ENCODE results near the gene C20orf173.
A peak's percentile ranks its signal among the peaks of the same experiment; 100 is the strongest.
"Not testable (repeated sequence)": the region's sequence is repeated elsewhere in the genome, so short reads cannot be mapped to it uniquely, and the experiment has no call there.

C20orf173 gene

DNA sequence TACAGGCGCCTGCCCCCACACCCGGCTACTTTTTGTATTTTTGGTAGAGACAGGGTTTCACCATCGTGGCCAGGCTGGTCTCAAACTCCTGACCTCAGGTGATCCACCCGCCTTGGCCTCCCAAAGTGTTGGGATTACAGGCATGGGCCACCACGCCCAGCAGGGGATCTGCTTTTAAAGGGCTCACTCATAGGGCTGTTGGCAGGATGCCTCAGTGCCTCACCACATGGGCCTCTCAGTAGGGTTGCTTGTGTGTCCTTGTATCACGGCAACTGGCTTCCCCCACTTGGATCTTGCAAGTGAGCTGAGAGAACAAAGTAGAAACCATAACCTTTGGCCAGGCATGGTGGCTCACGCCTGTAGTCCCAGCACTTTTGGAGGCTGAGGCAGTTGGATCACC lies 15.5 kb upstream of the C20orf173 start:
- DNase-seq = peak; percentile 56

DNA sequence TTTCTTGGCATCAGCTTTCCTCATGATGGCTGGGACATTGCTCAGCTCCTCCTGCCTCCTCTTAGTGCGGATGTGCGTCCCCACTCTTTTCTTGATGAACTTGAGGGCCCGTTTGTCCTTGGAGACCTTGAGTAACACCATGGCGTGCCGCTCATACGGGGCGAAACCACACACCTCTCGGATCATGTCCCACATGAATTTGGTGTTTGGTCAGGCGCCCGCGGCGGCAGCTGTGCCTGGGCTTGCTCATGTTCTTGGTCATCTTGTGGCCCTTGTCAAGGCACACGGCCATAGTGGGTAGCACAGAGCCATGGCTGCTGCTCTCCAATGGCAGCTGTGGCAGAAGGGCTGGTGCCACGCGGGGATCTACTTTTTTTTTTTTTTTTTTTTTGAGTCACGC lies 15.0 kb upstream of the C20orf173 start:
- DNase-seq = no peak

DNA sequence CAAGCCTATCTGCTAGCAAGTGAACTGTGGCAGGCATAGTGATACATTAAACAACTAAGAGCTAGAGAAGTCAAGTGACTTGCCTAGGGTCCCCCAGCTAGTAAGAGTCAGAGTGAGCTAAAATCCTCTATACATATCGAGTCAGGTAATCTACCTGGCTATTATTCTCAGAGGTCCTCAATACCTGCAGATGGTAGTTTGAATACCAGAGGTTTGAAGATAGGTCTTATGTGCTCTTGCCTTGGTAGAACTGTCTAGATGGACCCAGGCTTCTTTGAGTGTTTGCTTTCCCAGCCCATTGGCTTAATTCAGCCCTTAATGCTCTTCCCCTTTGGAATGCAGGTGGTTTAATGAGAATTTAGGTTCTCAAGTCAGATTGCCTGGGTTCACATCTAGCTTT lies 13.5 kb upstream of the C20orf173 start:
- no peak for DNase-seq

DNA sequence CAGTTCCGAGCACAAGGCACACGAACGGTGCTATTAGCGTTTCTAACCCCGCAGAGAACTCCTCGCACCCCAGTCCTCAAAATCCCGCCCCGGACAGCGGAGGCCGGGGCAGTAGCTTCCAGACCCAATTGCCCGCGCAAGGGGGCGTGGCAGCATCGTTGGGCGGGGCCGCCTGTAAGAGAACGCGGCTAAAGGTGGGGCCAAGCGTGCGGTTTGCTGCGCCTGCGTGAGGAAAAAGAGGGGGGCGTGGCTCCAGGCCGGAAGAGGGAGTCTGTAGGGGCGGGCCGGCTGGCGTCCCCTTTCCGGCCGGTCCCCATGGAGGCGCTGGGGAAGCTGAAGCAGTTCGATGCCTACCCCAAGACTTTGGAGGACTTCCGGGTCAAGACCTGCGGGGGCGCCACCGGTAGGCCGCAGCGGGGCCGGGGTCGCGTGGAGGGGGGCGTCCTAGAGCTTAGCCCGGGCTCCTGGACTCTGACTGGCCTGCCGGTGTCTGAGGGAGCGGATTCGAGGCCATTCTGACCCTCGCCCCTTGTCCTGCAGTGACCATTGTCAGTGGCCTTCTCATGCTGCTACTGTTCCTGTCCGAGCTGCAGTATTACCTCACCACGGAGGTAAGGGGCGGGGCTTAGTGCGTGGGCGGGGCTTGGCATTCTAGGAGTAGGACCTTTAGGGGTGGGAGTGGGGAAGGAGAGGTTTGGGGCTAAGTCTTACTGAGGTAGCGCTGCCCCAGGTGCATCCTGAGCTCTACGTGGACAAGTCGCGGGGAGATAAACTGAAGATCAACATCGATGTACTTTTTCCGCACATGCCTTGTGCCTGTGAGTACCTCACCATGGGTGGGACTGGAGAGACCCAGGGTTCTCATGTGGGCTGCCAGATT lies 12.6 kb upstream of the C20orf173 start, which contains the start of gene ERGIC3:
TSS of gene ERGIC3 (plus strand) at position 296 of the 880 bp plus-strand sequence. CDS start at position 316, 20 bp downstream.
- DNase-seq = peak; percentile 96

DNA sequence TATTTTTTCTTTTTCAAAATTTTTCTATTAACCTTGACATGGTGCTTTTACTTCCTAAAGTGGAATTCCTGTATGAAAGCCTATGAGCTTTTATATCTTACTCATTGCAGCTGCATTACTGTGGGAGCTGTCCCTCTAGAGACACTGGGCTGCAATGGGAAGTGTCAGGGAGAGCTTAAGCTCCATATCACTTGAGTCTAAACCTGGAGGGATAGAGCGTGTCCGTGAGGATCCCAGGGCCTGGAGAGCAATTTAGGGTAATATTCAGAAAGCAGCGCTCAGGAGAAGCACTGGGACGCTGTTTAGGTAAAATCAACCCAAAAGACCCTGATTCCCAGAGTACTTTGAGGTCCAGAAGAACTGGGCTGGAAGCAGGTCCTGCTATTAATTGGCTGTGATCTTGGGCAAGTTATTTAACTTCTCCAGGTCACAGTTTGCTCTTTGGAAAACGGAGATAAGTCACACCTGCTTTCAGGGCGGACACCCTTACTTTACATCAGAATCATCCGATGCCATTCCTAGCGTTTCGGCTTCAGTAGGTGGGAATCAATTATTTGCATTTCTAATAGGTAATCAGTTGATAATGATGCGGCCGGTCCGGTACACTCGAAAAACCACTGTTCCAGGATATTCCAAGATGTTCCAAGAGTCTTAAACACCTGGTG lies 11.8 kb upstream of the C20orf173 start:
- DNase-seq = no peak

DNA sequence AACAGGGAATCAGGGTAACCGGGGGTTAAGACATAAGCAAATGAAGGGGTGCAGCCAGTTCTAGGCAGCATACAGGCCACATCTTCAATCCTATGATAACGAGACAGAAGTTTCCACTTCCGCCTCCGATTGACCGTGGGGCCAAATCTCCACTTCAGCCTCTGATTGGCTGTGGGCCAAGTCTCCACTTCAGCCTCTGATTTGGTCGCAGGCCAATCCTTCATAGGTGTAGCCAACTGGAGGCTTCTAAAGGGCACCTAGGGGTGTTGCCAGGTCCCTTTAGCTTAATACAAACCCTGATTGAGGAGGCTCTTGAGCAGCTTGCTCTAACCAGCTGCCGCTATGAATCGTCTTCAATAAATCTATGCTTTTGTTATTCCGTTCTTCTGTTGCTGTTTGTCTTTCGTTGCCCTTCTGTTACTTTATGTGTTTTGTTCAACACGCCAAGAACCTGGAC lies 10.3 kb upstream of the C20orf173 start:
- DNase-seq = peak; percentile 78

DNA sequence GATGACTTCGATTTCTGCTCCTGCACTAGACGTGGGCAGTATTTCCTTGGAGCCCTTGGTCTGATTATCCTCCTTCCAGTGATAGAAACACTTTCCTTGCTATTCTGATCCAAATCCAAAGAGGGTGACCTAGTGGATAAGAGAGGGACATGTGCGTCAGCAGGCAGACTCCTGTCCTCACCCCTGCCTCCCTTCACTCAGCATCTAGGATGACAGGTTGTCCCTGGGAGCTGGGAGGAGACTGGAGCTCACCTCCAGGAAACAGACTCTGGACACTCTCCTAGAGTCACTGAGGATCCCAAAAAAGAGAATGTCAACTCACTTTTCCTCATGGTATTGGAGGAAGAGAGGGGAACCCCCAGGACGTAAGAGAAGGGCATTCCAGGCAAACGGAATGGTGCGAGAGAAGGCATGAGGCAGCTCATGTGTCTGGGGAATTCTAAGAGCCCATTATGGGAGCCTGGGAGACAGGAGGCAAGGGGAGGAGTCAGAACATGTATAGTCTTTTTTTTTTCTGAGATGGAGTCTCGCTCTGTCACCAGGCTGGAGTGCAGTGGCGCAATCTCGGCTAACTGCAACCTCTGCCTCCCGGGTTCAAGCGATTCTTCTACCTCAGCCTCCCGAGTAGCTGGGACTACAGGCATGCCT lies 2.2 kb downstream of the C20orf173 start:
- DNase-seq = no peak

DNA sequence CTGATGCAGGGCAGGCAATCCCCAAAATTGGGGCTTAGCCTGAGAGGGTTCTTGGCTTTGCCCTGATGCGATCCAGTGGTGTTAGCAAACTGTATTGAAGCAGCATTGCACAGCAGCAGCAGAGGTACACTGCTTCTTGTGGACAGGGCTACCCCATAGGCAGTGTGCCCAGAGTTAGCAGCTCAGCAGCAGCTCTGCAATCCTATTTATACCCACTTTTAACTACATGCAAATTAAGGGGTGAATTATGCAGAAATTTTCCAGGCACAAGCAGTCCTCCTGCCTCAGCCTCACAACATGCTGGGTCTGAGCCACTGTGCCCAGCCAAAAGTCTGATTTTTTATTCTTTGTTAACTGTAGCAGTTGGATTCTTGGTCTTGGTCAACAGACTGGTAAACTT lies 3.8 kb downstream of the C20orf173 start:
- no peak for DNase-seq

DNA sequence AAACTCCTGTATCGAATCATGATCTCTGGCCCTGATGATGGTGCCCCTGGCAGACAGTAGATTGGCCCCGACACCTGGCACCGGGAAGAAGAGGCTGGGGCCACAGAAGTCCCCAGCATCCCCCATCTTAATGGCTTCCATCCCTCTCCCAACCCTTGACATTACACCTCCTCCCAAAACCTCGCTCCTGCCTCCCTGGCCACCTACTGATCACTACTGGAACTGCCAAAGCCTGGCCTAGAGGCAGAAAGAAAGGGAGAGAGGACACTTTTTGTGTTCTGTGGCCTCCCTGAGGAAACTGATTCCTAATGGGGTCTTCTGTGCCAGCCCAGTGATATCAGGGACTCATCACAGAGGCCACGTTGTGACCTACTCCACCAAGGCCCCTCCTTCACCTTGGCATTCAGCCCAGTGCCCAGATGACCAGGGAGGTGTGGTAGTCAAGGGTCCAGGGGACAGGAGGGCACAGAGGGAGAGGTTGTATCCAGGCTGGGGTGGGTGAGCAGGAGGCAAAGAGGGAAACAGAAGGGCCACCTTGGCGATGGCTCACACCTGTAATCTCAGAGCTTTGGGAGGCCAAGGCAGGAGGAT lies 6.1 kb downstream of the C20orf173 start:
- DNase-seq = peak; percentile 73

DNA sequence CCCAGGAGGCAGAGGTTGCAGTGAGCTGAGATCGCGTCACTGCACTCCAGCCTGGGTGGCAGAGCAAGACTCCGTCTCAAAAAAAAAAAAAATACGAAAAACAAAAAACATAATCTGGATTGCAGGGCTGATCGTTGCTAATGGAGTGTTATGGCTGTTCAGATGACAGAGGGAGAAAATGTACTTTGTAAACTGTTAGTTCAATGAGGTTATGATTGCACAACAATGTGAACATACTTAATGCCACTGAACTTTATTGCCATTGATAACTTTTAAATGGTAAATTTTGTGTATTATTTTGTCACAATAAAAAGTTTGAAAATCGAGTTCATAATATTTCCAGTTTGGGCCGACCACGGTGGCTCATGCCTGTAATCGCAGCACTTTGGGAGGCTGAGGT lies 10.5 kb downstream of the C20orf173 start:
- no peak for DNase-seq

DNA sequence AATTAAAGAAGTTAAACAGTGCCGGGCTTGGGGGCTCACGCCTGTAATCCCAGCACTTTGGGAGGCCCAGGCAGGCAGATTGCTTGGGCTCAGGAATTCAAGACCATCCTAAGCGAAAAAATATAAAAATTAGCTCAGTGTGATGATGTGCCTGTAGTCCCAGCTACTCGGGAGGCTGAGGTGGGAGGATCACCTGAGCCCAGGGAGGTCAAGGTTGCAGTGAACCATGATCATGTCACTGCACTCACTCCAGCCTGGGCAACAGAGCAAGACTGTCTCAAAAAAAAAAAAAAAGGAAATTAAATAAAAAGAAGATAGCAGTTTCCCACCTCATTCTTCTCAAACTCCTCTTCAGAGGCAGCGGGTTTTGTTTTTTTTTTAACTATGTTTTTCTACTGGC lies 11.7 kb downstream of the C20orf173 start:
- not testable (repeated sequence) for DNase-seq

DNA sequence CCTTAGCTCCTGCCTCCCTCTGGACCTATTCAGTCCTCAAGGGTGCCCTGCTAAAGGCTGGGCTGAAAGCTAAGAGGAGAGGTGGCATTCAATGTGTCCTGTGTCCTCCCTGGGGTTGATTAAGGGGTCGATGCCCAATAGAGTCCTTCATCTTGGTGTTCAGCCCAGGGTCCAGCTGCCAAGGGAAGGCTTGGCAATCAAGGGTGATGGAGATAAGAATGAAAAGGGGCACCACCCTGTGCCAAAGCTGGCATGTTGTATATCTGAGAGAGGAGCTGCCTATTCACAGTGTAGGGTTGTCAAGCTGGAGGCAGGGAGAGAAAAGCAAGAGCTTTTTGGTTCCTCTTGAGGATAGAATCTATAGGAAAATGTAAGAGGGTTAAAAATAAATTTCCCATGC lies 12.3 kb downstream of the C20orf173 start:
- peak; percentile 93 for DNase-seq

DNA sequence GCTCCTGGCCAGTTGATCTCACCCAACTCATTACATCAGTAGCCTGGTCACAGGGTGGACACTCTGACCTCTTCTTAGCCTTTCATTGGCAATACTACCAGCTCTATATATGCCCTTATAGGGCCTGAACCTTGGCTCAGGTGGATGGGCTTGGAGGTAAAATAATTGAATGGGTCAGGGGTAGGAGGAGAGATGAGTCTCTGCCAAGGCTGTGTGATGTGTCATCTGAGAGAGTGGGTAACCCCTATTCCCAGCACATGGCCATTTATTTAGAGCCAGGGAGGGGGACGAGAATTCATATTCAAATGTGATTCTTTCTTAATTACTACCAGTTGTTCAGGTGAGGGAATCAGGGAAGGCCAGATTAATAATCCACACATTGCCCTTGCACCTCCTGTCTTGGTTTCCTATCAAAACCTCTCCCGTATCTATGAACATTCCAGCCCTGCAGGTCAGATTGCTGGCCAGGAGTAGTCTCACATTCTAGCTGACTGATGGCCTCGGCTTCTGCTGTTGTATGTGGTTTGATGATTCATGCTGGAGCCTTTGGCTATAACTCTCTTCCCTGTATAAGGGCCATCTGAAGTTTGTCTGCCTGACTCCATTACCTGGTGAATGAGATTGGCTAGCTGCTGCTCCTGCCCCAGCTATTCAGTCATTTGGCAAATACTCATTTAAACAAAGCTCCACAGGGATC lies 13.4 kb downstream of the C20orf173 start:
- peak; percentile 53 for DNase-seq

DNA sequence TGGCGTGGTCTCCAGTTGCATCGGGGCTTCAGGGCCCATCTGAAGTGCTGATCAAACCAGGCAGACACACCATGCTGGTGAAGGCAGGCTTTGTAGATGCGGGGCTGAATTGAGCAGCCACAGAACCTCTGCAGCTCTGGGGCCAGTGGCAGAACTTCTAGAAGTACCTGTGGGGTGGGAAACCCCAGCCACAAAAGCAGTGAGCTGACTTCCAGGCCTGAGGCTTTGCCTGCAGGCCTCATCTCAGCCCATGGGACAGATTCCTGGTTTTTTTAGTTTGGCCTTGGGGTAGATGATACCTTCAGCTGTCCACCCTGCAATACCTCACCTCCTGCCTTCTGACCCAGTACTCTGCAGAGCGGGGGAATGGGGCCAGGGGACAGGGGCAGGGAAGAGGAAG lies 14.1 kb downstream of the C20orf173 start:
- no peak for DNase-seq

DNA sequence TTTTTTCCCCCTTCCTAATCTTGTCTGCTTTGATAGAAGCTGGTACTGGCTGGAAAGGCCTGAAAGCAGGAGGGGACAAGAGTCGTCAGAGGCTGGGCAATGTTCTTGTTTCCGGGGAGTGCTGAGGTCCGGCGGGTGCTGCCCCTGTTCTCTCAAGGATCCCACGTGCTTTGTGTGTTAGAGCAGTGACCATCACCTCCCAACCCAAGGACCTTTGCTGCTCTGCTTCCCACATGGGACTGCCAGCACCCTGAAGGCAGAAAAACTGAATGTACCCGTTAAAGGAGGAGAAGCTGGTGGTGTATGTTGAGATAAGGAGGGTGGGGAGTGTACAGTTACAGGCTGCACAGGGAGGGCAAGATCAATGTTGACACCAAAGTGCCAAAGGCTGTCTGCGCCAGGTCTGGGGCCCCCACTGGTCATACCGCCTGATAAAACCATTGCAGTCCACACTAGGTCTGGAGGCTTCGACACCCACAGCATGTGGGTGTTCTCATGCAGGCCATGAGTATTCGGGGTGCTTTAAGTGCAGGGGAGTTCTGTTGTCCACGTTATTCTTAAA lies 15.0 kb downstream of the C20orf173 start:
- peak; percentile 97 for DNase-seq

DNA sequence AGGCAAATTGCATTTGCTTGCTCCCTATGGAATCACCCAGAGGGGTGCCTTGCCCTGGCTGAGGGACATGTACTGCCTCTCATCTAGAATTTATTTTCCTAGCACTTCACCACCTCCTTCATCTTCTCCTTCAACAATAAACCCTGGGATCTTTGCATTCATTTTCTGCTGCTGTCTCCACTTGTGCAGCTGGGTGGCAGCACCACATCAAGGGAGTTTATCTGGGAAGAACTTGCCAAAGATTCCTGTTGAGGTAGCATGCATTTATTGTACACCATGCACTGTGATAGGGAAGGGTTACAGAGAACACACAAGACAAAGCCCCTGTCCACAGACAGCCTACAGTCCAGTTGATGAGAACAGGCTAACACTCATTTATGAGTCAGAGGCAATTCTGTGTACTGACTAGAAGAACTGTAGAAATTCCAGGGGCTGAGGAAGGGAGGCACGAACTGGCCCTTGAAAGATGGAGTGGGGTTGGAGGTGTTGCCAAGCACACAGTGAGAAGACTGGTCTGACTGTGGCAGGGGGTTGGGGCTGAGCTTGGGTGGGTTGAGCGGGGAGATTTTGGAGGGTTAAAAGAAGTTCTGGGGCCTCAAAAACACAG lies 17.5 kb downstream of the C20orf173 start:
- DNase-seq = peak; percentile 83

DNA sequence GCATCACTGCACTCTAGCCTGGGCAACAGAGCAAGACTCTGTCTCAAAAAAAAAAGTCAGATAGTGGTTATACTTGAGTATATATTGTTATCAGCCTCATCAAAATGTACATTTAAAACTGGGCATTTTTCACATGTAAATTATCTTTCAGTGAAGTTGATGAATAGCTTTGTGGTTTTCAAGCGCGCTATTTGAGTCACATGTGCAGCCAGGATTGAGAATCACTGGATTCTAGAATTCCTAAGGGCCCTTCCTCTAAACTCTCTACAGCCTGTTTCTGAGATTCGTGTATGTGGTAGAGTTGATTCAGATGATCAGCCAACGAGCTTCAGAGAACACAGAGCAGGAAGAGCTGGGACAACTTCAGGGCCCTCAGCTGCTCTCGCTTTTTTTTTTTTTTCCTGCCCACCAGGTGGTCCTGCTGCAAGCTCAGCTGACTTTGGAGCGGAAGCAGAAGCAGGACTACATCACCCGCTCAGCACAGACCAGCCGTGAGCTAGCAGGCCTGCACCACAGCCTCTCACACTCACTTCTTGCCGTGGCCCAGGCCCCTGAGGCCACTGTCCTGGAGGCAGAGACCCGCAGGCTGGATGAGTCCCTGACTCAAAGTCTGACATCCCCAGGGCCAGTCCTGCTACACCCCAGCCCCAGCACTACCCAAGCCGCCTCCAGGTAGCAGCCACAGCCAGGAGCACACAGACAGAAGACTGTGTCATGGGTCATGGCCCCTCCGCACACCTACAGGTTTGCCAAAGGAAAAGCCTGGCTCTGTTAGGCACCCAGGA lies 18.3 kb downstream of the C20orf173 start:
- DNase-seq = no peak

DNA sequence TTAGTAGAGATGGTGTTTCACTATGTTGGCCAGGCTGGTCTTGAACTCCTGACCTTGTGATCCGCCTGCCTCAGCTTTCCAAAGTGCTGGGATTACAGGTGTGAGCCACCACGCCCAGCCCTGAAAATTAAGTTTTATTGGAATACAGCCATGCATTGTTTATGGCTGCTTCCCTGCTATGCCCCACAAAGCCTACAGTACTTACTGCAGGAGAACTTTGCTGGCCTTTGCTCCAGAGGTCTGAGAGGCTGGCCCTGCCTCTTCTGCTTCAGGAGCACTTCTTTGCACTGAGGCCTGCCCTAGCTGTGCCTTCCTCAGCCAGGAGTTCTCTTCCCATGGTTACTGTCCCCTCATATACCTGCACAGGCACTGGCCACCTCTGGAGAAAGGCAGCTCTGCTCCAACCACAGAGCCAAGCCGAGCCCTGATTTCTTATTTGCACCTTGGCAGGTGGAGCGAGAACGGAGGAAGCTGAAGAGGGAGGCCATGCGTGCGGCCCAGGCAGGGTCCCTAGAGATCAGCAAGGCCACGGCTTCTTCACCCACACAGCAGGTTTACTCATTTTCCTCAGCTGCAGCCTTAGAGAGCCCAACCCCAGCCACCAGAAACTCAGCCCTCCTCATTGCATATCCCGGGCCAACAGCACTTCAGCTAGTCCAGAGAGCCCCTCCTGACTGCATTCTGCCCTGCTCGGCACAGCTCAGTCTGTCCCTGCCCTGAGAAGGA lies 20.8 kb downstream of the C20orf173 start:
- DNase-seq = no peak

DNA sequence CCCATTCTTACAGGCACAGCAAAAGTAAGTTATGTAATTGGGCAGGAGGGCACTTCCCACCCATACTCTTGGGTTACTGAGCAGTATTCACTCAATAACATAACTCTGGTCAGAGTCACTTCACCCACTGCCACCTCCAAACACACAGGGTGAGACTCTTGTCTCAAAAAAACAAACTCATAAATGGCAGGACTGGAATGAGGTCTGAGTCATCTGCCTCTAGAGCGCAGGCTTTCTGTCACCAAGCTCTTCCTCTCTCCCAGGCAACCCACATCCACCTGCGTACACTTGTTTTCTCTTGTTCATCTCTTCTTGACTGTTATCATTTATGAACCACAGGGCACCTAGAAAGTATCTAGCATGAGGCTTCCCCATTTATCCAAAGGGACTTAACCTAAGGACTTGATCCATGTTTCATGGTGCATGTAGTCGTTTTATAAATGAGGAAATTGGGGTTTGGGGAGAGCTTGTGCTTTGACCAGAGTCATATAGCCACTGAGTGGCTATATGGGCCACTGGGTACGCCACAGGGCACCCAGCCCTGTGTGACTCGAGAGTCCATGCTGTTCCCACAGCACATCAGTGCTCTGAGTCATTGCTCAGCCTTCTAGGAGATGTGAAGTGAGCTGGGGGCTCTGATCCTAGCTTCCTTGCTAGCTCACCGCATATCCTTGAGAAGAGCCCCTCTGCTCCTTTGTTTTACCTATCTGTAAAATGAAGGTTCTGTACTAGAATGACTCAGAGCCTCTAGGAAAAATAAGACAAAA lies 22.4 kb downstream of the C20orf173 start:
- DNase-seq = no peak
